ENCODE data around the gene ROGDI. TPM values are rescaled to one million over a fixed set of nuclear protein-coding genes. Genes with fewer than 3 reads are reported as not detected.

Gene ROGDI
- total and polyA plus RNA-seq, 2 donors = 8.5 to 45.1 TPM

GRCh38 chr16:4803898-4804762 is 1.7 kb upstream of the ROGDI start:
- no peak for DNase-seq (ENCODE audit: extremely low spot score)
- no peaks in the 10 kb centered on the region for H3K36me3 ChIP-seq (ENCODE audit: insufficient read depth)
- H3K4me3 ChIP-seq (ENCODE audit: low read depth, low read length) = no peak overlapping the region
- H3K4me1 ChIP-seq (ENCODE audit: insufficient read depth) = peaks cover 3% of the 10 kb centered on the region
- 64% methylated on average over 26 of the region's 26 CpGs for WGBS
- no peak overlapping the region for H3K27ac ChIP-seq (ENCODE audit: low read depth)

GRCh38 chr16:4803401-4803844 is 990 bp upstream of the ROGDI start:
- DNase-seq (ENCODE audit: extremely low spot score) = no peak
- WGBS = 39% methylated on average over 8 of the region's 8 CpGs
- Histone ChIP-seq H3K4me1 (ENCODE audit: insufficient read depth) (peaks cover 3% of the 10 kb centered on the region), H3K36me3 (ENCODE audit: insufficient read depth) (no peaks in the 10 kb centered on the region), H3K27ac (ENCODE audit: low read depth) (no peak overlapping the region), H3K4me3 (ENCODE audit: low read depth, low read length) (no peak overlapping the region)

GRCh38 chr16:4802659-4803287 is 340 bp upstream of the ROGDI start:
- peak; percentile 82 for DNase-seq (ENCODE audit: extremely low spot score)
- H3K4me1 ChIP-seq (ENCODE audit: insufficient read depth) = peaks cover 3% of the 10 kb centered on the region
- no peaks in the 10 kb centered on the region for H3K36me3 ChIP-seq (ENCODE audit: insufficient read depth)
- H3K4me3 ChIP-seq (ENCODE audit: low read depth, low read length) = peak overlapping the region; percentile 85
- WGBS = under 1% methylated on average over 59 of the region's 59 CpGs
- peak overlapping the region; percentile 61 for H3K27ac ChIP-seq (ENCODE audit: low read depth)

- H3K4me3 ChIP-seq (ENCODE audit: low read depth, low read length) = peak overlapping the region; percentile 85
- no peak for DNase-seq (ENCODE audit: extremely low spot score)
- H3K4me1 ChIP-seq (ENCODE audit: insufficient read depth) = peaks cover 3% of the 10 kb centered on the region
- no peaks in the 10 kb centered on the region for H3K36me3 ChIP-seq (ENCODE audit: insufficient read depth)
- WGBS = 52% methylated on average over 29 of the region's 29 CpGs
- H3K27ac ChIP-seq (ENCODE audit: low read depth) = peak overlapping the region; percentile 61
Measured at GRCh38 chr16:4801051-4801961, 1.1 kb downstream of the ROGDI start.

GRCh38 chr16:4800290-4801041 is 2.0 kb downstream of the ROGDI start:
- no peak overlapping the region for H3K27ac ChIP-seq (ENCODE audit: low read depth)
- H3K4me1 ChIP-seq (ENCODE audit: insufficient read depth) = peaks cover 3% of the 10 kb centered on the region
- H3K4me3 ChIP-seq (ENCODE audit: low read depth, low read length) = no peak overlapping the region
- no peaks in the 10 kb centered on the region for H3K36me3 ChIP-seq (ENCODE audit: insufficient read depth)
- DNase-seq (ENCODE audit: extremely low spot score) = no peak
- 75% methylated on average over 17 of the region's 17 CpGs for WGBS

GRCh38 chr16:4799171-4799855 is 3.1 kb downstream of the ROGDI start:
- H3K27ac ChIP-seq (ENCODE audit: low read depth) = no peak overlapping the region
- no peaks in the 10 kb centered on the region for H3K36me3 ChIP-seq (ENCODE audit: insufficient read depth)
- H3K4me1 ChIP-seq (ENCODE audit: insufficient read depth) = peaks cover 3% of the 10 kb centered on the region
- 94% methylated on average over 19 of the region's 19 CpGs for WGBS
- no peak for DNase-seq (ENCODE audit: extremely low spot score)
- H3K4me3 ChIP-seq (ENCODE audit: low read depth, low read length) = no peak overlapping the region

GRCh38 chr16:4798456-4798855 is 4.0 kb downstream of the ROGDI start:
- 94% methylated on average over 16 of the region's 16 CpGs for WGBS
- H3K36me3 ChIP-seq (ENCODE audit: insufficient read depth) = no peaks in the 10 kb centered on the region
- H3K4me3 ChIP-seq (ENCODE audit: low read depth, low read length) = no peak overlapping the region
- DNase-seq (ENCODE audit: extremely low spot score) = no peak
- H3K4me1 ChIP-seq (ENCODE audit: insufficient read depth) = peaks cover 3% of the 10 kb centered on the region
- H3K27ac ChIP-seq (ENCODE audit: low read depth) = no peak overlapping the region

- no peaks in the 10 kb centered on the region for H3K36me3 ChIP-seq (ENCODE audit: insufficient read depth)
- no peak overlapping the region for H3K27ac ChIP-seq (ENCODE audit: low read depth)
- 92% methylated on average over 22 of the region's 22 CpGs for WGBS
- H3K4me1 ChIP-seq (ENCODE audit: insufficient read depth) = peaks cover 3% of the 10 kb centered on the region
- no peak overlapping the region for H3K4me3 ChIP-seq (ENCODE audit: low read depth, low read length)
- no peak for DNase-seq (ENCODE audit: extremely low spot score)
Measured at GRCh38 chr16:4797805-4798252, 4.6 kb downstream of the ROGDI start.

GRCh38 chr16:4796982-4797804 is 5.2 kb downstream of the ROGDI start:
- H3K27ac ChIP-seq (ENCODE audit: low read depth) = no peak overlapping the region
- H3K36me3 ChIP-seq (ENCODE audit: insufficient read depth) = no peaks in the 10 kb centered on the region
- H3K4me1 ChIP-seq (ENCODE audit: insufficient read depth) = peaks cover 3% of the 10 kb centered on the region
- WGBS = 90% methylated on average over 21 of the region's 21 CpGs
- DNase-seq (ENCODE audit: extremely low spot score) = no peak
- no peak overlapping the region for H3K4me3 ChIP-seq (ENCODE audit: low read depth, low read length)

GRCh38 chr16:4795828-4796572 is 6.4 kb downstream of the ROGDI start:
- no peak overlapping the region for H3K27ac ChIP-seq (ENCODE audit: low read depth)
- no peaks in the 10 kb centered on the region for H3K36me3 ChIP-seq (ENCODE audit: insufficient read depth)
- H3K4me1 ChIP-seq (ENCODE audit: insufficient read depth) = no peaks in the 10 kb centered on the region
- no peak overlapping the region for H3K4me3 ChIP-seq (ENCODE audit: low read depth, low read length)
- DNase-seq (ENCODE audit: extremely low spot score) = no peak
- WGBS = 92% methylated on average over 30 of the region's 30 CpGs

GRCh38 chr16:4795181-4795827 is 7.1 kb downstream of the ROGDI start, which contains the start of gene SMIM22:
TSS of gene SMIM22 (plus strand) at chr16:4795369. CDS start at chr16:4795735, 366 bp downstream.
- H3K36me3 ChIP-seq (ENCODE audit: insufficient read depth) = no peaks in the 10 kb centered on the region
- H3K27ac ChIP-seq (ENCODE audit: low read depth) = no peak within 1 kb of the TSS
- no peaks in the 10 kb centered on the region for H3K4me1 ChIP-seq (ENCODE audit: insufficient read depth)
- DNase-seq (ENCODE audit: extremely low spot score) = no peak
- H3K4me3 ChIP-seq (ENCODE audit: low read depth, low read length) = no peak within 1 kb of the TSS
- 69% methylated on average over 14 of the region's 14 CpGs for WGBS
